ENCODE results near the gene USP33. TPM values are rescaled to one million over a fixed set of nuclear protein-coding genes. Genes with fewer than 3 reads are reported as not detected.

The USP33 gene
- total and polyA plus RNA-seq, 2 of the 13 experiments (the other 11 are each of a cell fraction or from before 2014, with no cell fraction given): 32.0 to 49.1 TPM

DNA sequence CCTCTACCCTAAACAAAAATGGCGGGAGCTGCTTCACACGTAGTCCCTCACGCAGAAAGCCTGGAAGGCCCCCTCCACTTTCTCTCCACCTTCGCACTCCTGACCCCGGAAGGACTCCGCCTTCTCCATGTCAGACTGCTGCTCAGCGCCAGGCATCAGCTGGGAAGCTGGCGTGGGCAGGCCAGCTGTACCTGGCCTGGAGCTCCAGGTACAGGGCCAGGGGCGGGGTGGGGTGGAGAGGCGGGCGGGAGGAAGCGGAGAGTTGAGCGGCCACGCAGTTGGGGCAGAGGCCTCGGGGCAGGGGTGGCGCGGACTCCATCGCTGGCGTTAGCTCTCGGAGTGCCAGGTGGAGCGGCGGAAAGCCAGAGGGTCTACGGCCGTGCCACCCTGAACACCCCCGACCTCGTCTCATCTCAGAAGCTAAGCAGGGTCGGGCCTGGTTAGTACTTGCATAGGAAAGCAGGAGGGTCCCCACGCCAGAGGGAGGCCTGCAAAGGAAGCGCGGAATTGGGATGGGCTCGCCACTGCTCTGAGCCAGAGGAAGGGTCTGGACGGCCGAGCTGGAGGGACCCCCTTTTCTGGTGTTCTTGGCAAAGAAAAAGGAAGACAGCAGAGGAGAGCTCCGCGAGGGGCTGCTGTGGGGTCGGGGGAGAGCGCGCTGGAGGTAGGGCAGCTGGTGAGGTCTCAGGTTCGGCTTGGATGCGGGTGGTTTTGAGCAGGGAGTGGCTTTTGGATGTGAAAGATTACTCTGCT lies 20.1 kb upstream of the USP33 start, which contains the start of gene MIGA1 (continued):
- TF ChIP-seq, protein P1, sequence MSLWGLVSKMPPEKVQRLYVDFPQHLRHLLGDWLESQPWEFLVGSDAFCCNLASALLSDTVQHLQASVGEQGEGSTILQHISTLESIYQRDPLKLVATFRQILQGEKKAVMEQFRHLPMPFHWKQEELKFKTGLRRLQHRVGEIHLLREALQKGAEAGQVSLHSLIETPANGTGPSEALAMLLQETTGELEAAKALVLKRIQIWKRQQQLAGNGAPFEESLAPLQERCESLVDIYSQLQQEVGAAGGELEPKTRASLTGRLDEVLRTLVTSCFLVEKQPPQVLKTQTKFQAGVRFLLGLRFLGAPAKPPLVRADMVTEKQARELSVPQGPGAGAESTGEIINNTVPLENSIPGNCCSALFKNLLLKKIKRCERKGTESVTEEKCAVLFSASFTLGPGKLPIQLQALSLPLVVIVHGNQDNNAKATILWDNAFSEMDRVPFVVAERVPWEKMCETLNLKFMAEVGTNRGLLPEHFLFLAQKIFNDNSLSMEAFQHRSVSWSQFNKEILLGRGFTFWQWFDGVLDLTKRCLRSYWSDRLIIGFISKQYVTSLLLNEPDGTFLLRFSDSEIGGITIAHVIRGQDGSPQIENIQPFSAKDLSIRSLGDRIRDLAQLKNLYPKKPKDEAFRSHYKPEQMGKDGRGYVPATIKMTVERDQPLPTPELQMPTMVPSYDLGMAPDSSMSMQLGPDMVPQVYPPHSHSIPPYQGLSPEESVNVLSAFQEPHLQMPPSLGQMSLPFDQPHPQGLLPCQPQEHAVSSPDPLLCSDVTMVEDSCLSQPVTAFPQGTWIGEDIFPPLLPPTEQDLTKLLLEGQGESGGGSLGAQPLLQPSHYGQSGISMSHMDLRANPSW (CRISPR knock-in tag; IDR thresholded peaks at IDR 0.05; ENCODE audit: borderline replicate concordance): no peak
- TF ChIP-seq ZNF180 (CRISPR knock-in tag; IDR thresholded peaks at IDR 0.05; ENCODE audit: borderline replicate concordance, low read depth): no peak
- 0 out of 2 replicates have a peak, but pooled peaks have one; percentile 26 for TF ChIP-seq RFXANK (CRISPR knock-in tag; IDR thresholded peaks at IDR 0.05)
- TF ChIP-seq SETDB1 (CRISPR knock-in tag; IDR thresholded peaks at IDR 0.05; ENCODE audit: borderline replicate concordance): no peak
- TF ChIP-seq CERS6 (CRISPR knock-in tag; IDR thresholded peaks at IDR 0.05): no peak
- TF ChIP-seq MNT (IDR thresholded peaks at IDR 0.05): no peak
- 0 out of 2 replicates have a peak, but pooled peaks have one; percentile 41 for TF ChIP-seq HMG20B (CRISPR knock-in tag; conservative IDR thresholded peaks at IDR 0.05)
- no peak for TF ChIP-seq ZNF496 (CRISPR knock-in tag; IDR thresholded peaks at IDR 0.05; ENCODE audit: insufficient replicate concordance)
- no peak for TF ChIP-seq BCLAF1 (IDR thresholded peaks at IDR 0.05)
- no peak for TF ChIP-seq SP4 (CRISPR knock-in tag; IDR thresholded peaks at IDR 0.05)
- no peak for TF ChIP-seq NFIB (CRISPR knock-in tag; IDR thresholded peaks at IDR 0.05; ENCODE audit: borderline replicate concordance)
- no peak for TF ChIP-seq ZNF326 (CRISPR knock-in tag; IDR thresholded peaks at IDR 0.05; ENCODE audit: borderline replicate concordance)
- no peak for TF ChIP-seq ATM (IDR thresholded peaks at IDR 0.05; ENCODE audit: borderline replicate concordance)
- no peak for TF ChIP-seq ZNF7 (CRISPR knock-in tag; IDR thresholded peaks at IDR 0.05)
- TF ChIP-seq ZNF367 (CRISPR knock-in tag; IDR thresholded peaks at IDR 0.05; ENCODE audit: borderline replicate concordance): no peak
- no peak for TF ChIP-seq RFX5 (IDR thresholded peaks at IDR 0.05; ENCODE audit: low read depth, low read length)
- TF ChIP-seq ZNF543 (CRISPR knock-in tag; IDR thresholded peaks at IDR 0.05): no peak
- TF ChIP-seq MXD1 (CRISPR knock-in tag; IDR thresholded peaks at IDR 0.05): no peak; the same call in 1 of the 2 replicates
- no peak for TF ChIP-seq ADNP (CRISPR knock-in tag; IDR thresholded peaks at IDR 0.05)
- TF ChIP-seq, protein P2, sequence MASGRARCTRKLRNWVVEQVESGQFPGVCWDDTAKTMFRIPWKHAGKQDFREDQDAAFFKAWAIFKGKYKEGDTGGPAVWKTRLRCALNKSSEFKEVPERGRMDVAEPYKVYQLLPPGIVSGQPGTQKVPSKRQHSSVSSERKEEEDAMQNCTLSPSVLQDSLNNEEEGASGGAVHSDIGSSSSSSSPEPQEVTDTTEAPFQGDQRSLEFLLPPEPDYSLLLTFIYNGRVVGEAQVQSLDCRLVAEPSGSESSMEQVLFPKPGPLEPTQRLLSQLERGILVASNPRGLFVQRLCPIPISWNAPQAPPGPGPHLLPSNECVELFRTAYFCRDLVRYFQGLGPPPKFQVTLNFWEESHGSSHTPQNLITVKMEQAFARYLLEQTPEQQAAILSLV (CRISPR knock-in tag; IDR thresholded peaks at IDR 0.05; ENCODE audit: borderline replicate concordance): peak; percentile 42; the same call in 1 of the 2 replicates
